Keratinocyte (primary cell): ENCODE measurements around the gene UBE2K.

Source experiments
- EZH2 ChIP-seq: IDR thresholded peaks from one replicate; pipeline ENCODE4 v1.6.1; 2012; ENCODE audit warnings: inconsistent platforms, mild to moderate bottlenecking, low read length, moderate library complexity
- TF ChIP-seq, protein P1 (sequence below), 3 experiments: IDR thresholded peaks in 1 of 3; conservative IDR thresholded peaks in 1 of 3; optimal IDR thresholded peaks in 1 of 3; 2 replicates in 2 of 3; 3 replicates in 1 of 3; pipeline versions ENCODE3 to v1.5.1; 2011; ENCODE audit warnings: low read length in 3 of 3, mild to moderate bottlenecking in 3 of 3, moderate library complexity in 2 of 3, control low read depth in 1 of 3, inconsistent platforms in 1 of 3; ENCODE audit not compliant: insufficient read depth in 2 of 3; ENCODE audit errors: extremely low read depth in 1 of 3

DNA sequence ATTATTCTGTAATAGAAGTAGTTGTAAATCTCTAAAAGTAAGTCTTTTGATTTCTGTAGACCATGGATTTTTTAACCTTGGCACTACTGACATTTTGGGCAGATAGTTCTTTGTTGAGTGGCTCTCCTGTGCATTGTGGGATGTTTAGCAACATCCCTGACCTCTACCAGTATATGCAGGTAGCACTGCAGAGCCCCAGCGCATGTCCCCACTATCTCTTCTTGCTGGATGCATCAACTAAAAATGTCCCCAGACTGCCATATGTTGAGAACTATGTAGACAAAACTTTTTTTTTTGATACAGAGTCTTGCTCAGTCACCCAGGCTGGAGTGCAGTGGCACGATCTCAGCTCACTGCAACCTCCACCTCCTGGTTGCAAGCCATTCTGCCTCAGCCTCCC is 4.8 kb downstream of the UBE2K start:
- TF ChIP-seq, protein P1, sequence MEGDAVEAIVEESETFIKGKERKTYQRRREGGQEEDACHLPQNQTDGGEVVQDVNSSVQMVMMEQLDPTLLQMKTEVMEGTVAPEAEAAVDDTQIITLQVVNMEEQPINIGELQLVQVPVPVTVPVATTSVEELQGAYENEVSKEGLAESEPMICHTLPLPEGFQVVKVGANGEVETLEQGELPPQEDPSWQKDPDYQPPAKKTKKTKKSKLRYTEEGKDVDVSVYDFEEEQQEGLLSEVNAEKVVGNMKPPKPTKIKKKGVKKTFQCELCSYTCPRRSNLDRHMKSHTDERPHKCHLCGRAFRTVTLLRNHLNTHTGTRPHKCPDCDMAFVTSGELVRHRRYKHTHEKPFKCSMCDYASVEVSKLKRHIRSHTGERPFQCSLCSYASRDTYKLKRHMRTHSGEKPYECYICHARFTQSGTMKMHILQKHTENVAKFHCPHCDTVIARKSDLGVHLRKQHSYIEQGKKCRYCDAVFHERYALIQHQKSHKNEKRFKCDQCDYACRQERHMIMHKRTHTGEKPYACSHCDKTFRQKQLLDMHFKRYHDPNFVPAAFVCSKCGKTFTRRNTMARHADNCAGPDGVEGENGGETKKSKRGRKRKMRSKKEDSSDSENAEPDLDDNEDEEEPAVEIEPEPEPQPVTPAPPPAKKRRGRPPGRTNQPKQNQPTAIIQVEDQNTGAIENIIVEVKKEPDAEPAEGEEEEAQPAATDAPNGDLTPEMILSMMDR (optimal IDR thresholded peaks at IDR 0.05 in 1 of 3, IDR thresholded peaks at IDR 0.05 in 1 of 3, conservative IDR thresholded peaks at IDR 0.05 in 1 of 3; ENCODE audit: extremely low read depth in 1 of 3, insufficient read depth in 2 of 3, low read length in 3 of 3) = no peak
- no peak for TF ChIP-seq EZH2
